Superior temporal gyrus (tissue), 1 donor: ENCODE results near the gene MYO7B.
"Not testable (repeated sequence)": the region's sequence is repeated elsewhere in the genome, so short reads cannot be mapped to it uniquely, and the experiment has no call there.

ENCODE experiments used
- DNase-seq: peaks from one replicate; pipeline ENCODE4 v3.0.0-alpha.2; 2016; ENCODE audit errors: extremely low spot score

The MYO7B gene

DNA sequence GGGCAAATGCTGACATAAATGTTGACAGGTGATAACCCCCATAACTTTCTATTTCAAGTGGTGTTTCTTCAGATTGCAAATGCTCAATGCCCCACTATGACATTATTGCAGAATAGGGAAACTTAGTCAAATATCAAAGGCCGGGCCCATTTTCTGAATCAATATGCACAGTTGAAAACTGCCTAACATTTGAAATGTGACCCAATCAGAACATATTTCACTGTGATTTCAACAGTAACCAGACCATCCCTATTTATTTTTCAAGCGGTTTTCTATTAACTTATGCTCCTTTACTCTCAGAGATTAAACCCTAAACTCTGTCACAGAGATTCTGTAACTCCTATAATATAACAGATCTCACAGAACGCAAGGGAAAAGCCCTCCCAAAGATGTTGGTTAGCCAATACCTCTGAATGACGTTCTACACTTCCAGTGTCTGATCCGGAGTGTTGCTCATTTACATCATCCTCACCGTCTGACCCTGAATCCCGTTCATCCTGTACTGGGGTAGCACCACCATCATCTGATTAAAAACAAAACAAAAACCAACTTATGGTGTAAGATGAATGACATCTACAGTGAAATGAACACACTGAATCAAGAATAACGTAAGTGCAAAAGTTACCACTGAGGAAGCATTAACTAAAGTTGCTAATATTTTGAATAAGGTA lies 12.1 kb upstream of the MYO7B start:
- DNase-seq, result no peak

DNA sequence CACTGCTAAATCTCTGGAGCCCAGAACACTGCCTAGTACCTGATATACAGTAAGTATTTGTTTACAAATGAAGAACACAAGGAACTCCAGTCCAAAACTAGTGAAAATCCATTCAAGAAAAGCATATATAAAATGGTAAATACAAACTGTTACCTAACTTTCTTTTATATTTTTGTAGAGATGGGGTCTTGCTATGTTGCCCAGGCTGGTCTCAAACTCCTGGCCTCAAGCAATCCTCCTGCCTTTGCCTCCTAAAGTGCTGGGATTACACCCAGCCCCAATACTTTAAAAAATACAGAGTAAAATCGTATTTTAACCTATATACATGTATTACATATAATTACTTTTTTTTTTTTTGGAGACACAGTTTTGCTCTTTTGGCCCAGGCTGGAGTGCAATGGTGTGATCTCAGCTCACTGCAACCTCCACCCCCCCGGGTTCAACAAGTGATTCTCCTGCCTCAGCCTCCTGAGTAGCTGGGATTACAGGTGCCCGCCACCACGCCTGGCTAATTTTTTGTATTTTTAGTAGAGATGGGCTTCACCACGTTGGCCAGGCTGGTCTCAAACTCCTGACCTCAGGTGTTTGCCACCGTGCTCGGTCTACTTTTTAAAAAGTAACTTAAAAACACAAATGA lies 11.2 kb upstream of the MYO7B start:
- not testable (repeated sequence) for DNase-seq

DNA sequence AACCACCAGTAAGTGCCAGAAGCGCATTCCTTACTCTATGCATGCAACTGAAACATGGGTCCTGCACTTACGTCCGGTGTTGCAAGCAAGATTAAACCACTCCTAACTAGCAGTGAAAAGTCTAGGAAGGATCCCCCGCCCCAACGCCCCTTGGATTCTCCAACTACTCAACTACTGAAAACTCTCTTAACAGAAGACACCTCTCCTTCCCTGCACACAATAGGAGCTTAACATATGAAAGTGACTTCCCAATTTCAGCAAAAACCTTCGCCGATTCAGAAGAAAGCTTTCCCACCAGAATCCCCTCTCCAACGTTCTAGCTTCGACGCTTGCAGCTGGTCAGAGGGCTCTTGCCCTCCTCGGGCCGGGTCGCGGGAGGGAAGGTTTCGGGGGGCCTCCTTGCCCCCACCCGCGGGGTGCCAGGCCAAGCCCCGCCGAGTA lies 9.8 kb upstream of the MYO7B start:
- no peak for DNase-seq

GRCh38 chr2:127526132-127527000 lies 9.1 kb upstream of the MYO7B start, which contains the start of gene IWS1:
TSS of gene IWS1 (minus strand) at chr2:127526489. CDS start at chr2:127526208, 281 bp downstream.
- peak; percentile 98 for DNase-seq

- no peak for DNase-seq
Measured at GRCh38 chr2:127527001-127527804, 8.3 kb upstream of the MYO7B start.

DNA sequence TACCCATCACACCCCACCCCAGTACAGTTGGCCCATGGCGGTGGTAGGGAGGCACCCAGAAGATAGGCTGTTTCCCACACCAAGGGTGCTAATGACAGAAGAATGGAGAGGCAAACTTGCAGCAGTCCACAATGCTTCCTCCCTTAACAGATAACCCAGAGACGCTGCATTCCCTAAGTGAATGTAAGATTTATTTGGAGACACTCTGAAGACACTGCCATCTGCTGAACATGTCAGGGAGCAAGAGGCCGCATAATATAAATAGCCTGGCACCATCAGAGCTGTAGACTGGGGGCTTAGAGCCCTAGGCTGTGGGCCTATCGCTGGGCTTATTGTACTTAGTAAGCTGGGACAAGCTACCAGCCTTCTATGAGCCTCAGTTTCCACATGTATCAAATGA lies 7.0 kb upstream of the MYO7B start:
- DNase-seq, result no peak

DNA sequence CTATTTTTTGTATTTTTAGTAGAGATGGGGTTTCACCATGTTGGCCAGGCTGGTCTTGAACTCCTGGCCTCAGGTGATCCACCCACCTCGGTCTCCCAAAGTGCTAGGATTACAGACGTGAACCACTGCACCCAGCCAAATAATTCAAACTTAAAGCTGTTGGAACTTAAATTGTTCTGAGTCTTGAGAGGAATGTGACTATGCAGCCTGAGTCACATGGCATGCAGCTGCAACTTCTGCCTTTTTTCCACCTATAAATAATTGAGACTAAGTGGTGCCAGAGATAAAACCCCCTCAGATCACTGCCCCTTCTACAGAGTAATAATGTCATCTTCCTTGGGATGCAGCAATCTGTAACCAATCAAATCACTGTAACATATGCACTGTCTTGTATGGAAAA lies 6.1 kb upstream of the MYO7B start:
- not testable (repeated sequence) for DNase-seq

DNA sequence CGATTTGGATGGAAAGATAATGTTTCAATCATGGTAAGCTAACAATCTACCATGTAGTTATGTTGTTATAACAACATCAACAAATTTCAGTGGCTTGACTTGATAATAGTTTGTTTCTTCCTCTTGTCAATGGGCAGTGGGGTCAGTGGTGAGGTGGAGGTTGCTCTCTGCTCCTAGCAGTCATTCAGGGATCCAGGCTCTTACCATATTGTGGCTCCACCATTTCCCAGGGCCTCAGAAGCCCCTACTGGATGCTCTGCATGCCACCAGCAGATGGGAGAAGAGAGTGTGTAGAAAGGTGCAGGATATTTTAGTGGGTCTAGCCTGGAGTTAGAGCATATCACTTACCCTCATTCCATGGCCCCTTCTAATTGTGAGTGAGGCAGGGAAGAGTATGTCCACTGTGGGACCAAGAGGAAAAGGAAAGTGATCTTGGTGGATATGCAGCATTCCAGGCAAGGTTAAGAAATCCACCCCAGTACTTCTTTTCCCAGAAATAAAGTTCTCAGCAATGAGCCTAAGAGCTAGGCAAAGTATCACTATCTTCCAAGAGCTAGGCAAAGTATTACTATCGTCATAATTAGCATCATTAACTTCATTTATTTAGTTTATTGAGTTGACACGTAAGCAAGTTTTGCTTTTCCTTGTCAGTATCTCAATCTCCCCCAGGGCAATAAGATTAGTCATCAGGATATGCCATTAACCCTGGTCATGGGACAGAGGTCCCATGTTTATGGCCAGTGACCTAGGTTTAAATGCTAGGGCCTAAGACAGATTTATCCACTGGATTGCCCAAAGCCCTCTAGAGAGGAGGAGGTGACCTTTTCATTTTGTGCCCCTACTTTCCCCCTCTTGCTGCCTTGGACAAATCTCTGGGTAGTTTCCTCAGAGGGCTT lies 5.0 kb upstream of the MYO7B start:
- no peak for DNase-seq

DNA sequence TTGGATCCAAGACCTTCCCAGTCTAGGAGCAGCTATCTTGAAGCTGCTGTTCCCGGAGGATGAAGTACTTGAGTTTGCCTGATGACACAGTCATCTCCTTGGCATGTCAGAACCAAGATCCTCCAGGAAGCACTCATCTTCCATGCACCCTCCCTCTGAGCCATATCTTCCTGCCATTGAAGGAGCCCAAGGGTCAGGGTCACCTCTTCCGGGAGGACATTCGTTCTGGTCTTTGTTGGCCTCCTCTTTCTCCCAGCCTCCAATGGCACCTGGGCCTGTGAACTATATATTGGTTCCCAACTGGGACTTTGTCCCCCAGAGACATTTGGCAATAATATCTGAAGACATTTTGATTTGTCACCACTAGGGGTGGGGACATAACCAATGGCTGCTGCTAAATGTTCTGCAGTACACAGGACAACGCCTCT lies 4.2 kb upstream of the MYO7B start:
- DNase-seq, result no peak

DNA sequence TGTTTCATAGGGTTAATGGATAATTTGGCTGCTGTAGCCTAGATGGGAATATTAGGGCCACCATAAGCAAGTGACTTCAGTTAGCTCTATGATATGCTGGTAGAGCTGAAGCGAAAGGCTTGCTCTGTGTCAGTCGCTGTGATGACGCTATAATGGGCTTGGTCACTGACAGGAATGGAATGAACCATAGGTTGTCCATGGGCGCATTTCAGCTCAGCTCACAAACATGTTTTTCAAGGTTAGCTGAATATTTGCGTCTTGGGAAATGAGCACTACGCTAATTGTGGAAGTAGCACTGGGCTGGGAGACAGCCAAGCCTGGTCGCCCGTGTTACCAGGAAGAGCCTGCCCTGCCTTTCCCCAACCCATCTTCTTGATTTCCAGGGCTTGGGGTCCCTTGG lies 3.2 kb upstream of the MYO7B start:
- DNase-seq, result no peak

- DNase-seq, result no peak
Measured at GRCh38 chr2:127535918-127536317, 435 bp downstream of the MYO7B start.

DNA sequence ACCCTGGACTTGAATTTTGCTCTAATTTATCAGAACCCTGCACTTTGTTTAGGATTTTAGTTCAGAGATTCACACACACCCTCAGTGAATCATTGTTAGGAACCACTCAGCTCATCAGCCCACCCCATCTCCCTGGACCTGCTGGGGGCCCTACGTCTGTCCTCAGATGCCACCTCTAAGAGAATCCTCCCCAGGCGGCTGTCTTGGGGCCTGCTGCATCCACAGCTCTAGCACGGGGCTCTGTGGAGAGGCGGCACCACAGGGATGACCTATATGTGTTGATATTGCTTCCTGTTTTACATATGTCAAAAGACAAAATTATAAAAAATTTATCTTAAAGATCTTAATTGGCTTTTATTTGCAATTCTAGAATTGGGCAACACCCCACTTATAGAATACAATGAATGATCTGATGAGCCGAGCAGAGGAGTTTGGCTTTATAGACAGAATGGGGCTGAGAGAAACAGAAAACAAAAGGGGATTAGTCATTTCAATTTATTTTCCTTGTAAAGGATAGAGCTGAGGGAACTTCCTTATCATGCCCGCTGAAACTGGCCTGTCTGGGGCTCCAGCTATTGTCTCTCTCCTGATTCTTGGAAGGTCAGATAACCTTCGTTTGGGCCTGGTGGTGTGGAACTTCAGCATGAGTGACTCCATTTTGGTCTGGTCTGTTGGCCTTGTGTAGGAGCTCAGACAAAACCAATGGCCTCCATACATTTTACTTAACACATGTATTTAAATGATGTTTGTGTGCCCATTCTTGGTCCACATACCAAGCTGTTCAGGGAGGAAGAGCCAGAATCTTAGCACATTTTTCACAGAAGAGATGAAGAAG lies 1.4 kb downstream of the MYO7B start:
- DNase-seq, result no peak

GRCh38 chr2:127537644-127538043 lies 2.2 kb downstream of the MYO7B start:
- no peak for DNase-seq

DNA sequence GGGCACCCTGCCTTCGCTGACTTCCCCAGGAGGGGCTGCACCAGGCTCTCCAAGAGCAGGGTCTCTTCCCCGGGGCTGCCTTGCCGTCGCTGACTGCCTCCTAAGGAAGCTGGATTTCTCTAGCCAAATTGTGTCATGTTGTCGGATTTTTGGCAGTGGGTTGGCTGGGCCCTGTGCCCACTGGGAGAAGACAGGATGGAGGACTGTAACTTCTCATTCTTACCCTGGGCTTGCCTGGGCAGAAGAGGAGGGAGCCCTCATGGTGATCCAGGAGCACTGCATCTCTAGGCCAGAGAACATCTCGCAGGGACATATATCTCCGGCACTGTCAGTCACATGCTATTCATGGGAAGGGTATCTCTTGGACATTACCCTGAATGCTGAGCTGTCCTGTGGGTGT lies 6.3 kb downstream of the MYO7B start:
- no peak for DNase-seq

DNA sequence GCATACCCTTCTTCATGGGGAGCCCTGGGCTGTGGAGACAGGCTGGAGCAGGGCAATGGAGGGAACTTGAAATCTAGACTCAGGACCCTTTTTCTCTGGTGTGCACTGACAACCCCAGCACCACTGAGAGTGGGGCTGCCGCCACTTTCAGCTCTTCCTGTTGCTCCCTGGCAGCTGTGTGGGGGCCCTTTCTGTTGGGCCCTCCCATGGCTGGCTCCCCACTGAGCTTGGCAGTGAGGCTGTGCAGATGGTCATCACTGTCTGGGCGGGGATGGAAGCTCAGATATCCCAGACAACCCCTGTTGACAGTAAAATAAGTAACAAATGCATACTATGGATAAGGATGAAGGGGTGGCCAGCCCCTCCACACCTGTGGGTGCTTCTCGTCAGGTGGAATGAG lies 6.7 kb downstream of the MYO7B start:
- no peak for DNase-seq

- DNase-seq, result not testable (repeated sequence)
Measured at GRCh38 chr2:127543013-127543501, 7.6 kb downstream of the MYO7B start.

DNA sequence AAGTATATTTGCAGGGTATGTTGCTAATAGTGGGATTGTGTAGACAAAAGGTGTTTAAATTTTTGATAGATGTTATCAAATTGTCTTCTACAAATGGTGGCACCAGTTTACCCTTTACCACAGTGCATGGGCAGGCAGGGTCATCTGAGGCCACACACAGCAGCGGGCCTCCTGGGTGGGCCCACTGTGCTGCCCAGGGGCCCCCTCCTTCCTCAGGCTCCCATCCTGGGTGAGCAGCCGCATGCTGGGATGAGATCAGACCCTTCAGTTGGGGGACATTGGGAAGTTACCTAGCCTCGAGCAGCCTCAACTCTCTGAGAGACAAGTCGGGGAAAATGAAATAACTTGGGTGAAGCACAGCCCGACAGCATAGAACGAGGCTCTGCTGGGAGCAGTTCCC lies 9.7 kb downstream of the MYO7B start:
- no peak for DNase-seq

- DNase-seq, result no peak
Measured at GRCh38 chr2:127545796-127546195, 10.3 kb downstream of the MYO7B start.

- DNase-seq, result no peak
Measured at GRCh38 chr2:127546797-127547196, 11.3 kb downstream of the MYO7B start.
